CD4-positive, alpha-beta T cell (primary cell): ENCODE data around the gene DLG5. TPM values are rescaled to one million over a fixed set of nuclear protein-coding genes. Genes with fewer than 3 reads are reported as not detected.

Experiments
- ATAC-seq: fragments of 200-7000 bp; cut with Tn5 transposase; one replicate; pipeline ENCODE4 v1.10.0; 2022; ENCODE audit warnings: mild to moderate bottlenecking; ENCODE audit not compliant: poor library complexity
- CTCF ChIA-PET: fragments of 350-600 bp; sonication (Branson Sonifier 250); formaldehyde crosslinking; loops from one replicate; lab custom pipeline; 2021; ENCODE audit warnings: antibody characterized with exemption, inconsistent platforms; lab: Charles Lee
- POLR2A ChIA-PET: fragments of 350-600 bp; sonication (Branson Sonifier 250); formaldehyde crosslinking; loops from one replicate; lab custom pipeline; 2021; ENCODE audit warnings: antibody characterized with exemption, inconsistent platforms; lab: Charles Lee
- DNase-seq, 14 experiments: peaks; one replicate each; pipeline ENCODE4 v3.0.0-alpha.2; 2013 to 2020; ENCODE audit warnings: mixed read lengths in 2 of 14
- H3K27ac ChIP-seq, 2 donors: one replicate each; pipeline versions ENCODE4 v1.5.1 to v1.7.0; 2013; ENCODE audit warnings: low read length in 2 of 2, low read depth in 1 of 2, mild to moderate bottlenecking in 1 of 2
- H3K27me3 ChIP-seq, 2 experiments: 1 replicate in 1 of 2; 2 replicates in 1 of 2; pipeline versions ENCODE4 v1.6.1 to v1.7.0; 2013; ENCODE audit warnings: low read length in 2 of 2, control low read depth in 1 of 2, mild to moderate bottlenecking in 1 of 2, moderate library complexity in 1 of 2; ENCODE audit not compliant: insufficient read depth in 2 of 2, control insufficient read depth in 1 of 2
- H3K36me3 ChIP-seq: one replicate; pipeline ENCODE4 v1.6.1; 2013; ENCODE audit warnings: low read length, control low read depth; ENCODE audit not compliant: insufficient read depth
- H3K4me1 ChIP-seq: one replicate; pipeline ENCODE4 v1.6.1; 2013; ENCODE audit warnings: low read length, control low read depth; ENCODE audit not compliant: insufficient read depth
- H3K4me3 ChIP-seq: one replicate; pipeline ENCODE4 v1.5.1; 2013; ENCODE audit warnings: mild to moderate bottlenecking, low read length, moderate library complexity
- H3K9me3 ChIP-seq, 2 experiments: 1 replicate in 1 of 2; 2 replicates in 1 of 2; pipeline versions ENCODE4 v1.6.1 to v1.7.0; 2013; ENCODE audit warnings: low read length in 2 of 2, mild to moderate bottlenecking in 2 of 2, control low read depth in 1 of 2, moderate library complexity in 1 of 2; ENCODE audit not compliant: control insufficient read depth in 1 of 2, insufficient read depth in 1 of 2
- H3K27ac Mint-ChIP-seq: one replicate; pipeline ENCODE4 v1.8.0; 2020; ENCODE audit warnings: mixed read lengths
- H3K27me3 Mint-ChIP-seq: one replicate; pipeline ENCODE4 v1.8.0; 2021; ENCODE audit warnings: mixed read lengths
- H3K36me3 Mint-ChIP-seq: one replicate; pipeline ENCODE4 v1.8.0; 2021; ENCODE audit warnings: low read depth, mixed read lengths
- H3K4me1 Mint-ChIP-seq: one replicate; pipeline ENCODE4 v1.8.0; 2021; ENCODE audit warnings: low read depth, mixed read lengths
- H3K4me3 Mint-ChIP-seq: one replicate; pipeline ENCODE4 v1.8.0; 2020; ENCODE audit warnings: mild to moderate bottlenecking, mixed read lengths
- H3K9me3 Mint-ChIP-seq: one replicate; pipeline ENCODE4 v1.8.0; 2020; ENCODE audit warnings: mixed read lengths
- intact Hi-C, 2 experiments: fragments of 100-400 bp; cut with DNase I in 1 of 2; cut with micrococcal nuclease in 1 of 2; formaldehyde crosslinking; loops; one replicate each; pipeline versions ENCODE4 v1.15.1 to v1.9.0; 2023 to 2025; cut with DNase I, micrococcal nuclease
- total RNA-seq, 174 experiments: library from RNA in 2 of 174; stranded (reverse) in 2 of 174; gene quantifications; one replicate each; pipeline ENCODE4 v1.2.3 and lab custom pipeline; 2021 to 2026
- TF ChIP-seq, protein P1 (sequence below): fragments of 200-600 bp; IDR thresholded peaks from one replicate; pipeline ENCODE4 v1.8.0; 2022; ENCODE audit warnings: antibody characterized with exemption, mild to moderate bottlenecking

Gene DLG5
- total RNA-seq, 2 experiments from 2014 or later: 7.1 to 7.4 TPM

DNA sequence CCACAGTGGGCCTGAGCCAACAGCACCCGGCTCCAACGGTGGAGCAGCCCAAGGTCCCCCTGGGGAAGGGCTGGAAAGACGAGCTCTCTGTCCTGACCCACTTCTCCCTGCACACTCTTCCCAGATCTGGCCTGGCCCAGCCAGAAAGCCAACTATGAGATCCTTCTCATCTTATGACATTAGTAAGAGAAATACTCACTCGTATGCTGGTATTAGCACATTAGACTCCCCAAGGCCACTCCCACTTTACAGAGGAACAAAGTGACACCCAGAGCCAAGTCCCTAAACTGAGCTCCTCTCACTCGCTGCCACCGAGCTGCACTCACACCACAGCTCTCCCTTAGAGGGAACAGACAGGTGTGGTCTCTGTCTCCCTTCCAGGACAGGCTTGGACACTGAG, 24.8 kb downstream of the DLG5 start:
- DNase-seq: no peak
- no peak overlapping the region for H3K4me3 Mint-ChIP-seq
- no peaks in the 10 kb centered on the region for H3K4me1 Mint-ChIP-seq
- no peak overlapping the region for H3K4me3 ChIP-seq
- H3K9me3 Mint-ChIP-seq: no peaks in the 10 kb centered on the region
- no peak overlapping the region for H3K27ac Mint-ChIP-seq
- no peaks in the 10 kb centered on the region for H3K36me3 Mint-ChIP-seq
- H3K9me3 ChIP-seq: no peaks in the 10 kb centered on the region
- CTCF ChIA-PET: no interaction called here
- POLR2A ChIA-PET: no interaction called here
- no peak overlapping the region for H3K27ac ChIP-seq
- peaks cover 12% of the 10 kb centered on the region for H3K27me3 Mint-ChIP-seq
- H3K36me3 ChIP-seq: no peaks in the 10 kb centered on the region
- no peak for ATAC-seq
- intact Hi-C loops: no loop called here
- TF ChIP-seq, protein P1, sequence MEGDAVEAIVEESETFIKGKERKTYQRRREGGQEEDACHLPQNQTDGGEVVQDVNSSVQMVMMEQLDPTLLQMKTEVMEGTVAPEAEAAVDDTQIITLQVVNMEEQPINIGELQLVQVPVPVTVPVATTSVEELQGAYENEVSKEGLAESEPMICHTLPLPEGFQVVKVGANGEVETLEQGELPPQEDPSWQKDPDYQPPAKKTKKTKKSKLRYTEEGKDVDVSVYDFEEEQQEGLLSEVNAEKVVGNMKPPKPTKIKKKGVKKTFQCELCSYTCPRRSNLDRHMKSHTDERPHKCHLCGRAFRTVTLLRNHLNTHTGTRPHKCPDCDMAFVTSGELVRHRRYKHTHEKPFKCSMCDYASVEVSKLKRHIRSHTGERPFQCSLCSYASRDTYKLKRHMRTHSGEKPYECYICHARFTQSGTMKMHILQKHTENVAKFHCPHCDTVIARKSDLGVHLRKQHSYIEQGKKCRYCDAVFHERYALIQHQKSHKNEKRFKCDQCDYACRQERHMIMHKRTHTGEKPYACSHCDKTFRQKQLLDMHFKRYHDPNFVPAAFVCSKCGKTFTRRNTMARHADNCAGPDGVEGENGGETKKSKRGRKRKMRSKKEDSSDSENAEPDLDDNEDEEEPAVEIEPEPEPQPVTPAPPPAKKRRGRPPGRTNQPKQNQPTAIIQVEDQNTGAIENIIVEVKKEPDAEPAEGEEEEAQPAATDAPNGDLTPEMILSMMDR: no peak
- H3K27me3 ChIP-seq: no peaks in the 10 kb centered on the region
- no peaks in the 10 kb centered on the region for H3K4me1 ChIP-seq

DNA sequence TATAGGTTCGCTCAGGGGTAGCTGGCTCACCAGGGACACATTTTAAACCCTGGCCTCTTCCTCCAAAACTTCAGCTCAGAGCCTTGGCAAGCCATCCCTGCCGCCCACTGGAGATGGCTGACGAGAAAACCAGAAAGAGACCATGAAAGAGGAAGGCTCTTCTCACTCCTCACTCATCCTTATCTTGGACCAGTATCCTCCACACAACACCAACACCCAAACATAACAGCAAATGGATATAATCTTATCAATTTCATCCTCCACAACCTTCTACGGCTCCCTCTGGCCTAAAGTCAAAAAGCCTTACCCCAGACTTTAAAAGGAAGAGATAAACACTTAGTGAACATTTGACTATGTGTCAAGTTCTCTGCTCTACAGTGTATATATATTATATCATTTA, 26.9 kb downstream of the DLG5 start:
- no peak for ATAC-seq
- Histone ChIP-seq H3K4me3 (no peak overlapping the region), H3K4me1 (no peaks in the 10 kb centered on the region), H3K9me3 (no peaks in the 10 kb centered on the region), H3K36me3 (no peaks in the 10 kb centered on the region), H3K27me3 (no peaks in the 10 kb centered on the region), H3K27ac (no peak overlapping the region)
- ChIA-PET POLR2A (no interaction called here), CTCF (no interaction called here)
- intact Hi-C loops: no loop called here
- no peak for DNase-seq
- no peak overlapping the region for H3K27ac Mint-ChIP-seq
- H3K36me3 Mint-ChIP-seq: no peaks in the 10 kb centered on the region
- TF ChIP-seq, protein P1: no peak
- no peaks in the 10 kb centered on the region for H3K4me1 Mint-ChIP-seq
- H3K4me3 Mint-ChIP-seq: no peak overlapping the region
- no peaks in the 10 kb centered on the region for H3K9me3 Mint-ChIP-seq
- peaks cover 17% of the 10 kb centered on the region for H3K27me3 Mint-ChIP-seq

DNA sequence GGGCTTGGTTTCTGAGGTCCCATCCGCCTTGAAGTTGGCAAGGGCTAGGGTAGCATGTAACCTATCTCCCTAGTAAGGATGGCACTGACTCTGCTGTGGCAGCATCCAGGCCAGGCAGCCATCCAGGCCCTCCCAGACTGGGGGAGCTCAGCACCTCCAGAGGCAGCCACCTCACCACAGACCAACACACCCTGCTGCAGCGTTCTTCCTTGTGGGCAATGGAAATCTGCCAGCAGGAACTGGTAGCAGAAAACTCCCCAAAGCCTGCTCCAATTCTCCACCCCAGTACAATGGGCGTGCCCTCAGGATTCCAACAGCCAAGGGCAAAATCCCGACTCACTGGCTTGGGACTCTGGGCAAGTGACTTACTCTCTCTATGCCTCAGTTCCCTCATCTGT, 27.5 kb downstream of the DLG5 start:
- no peak overlapping the region for H3K4me3 Mint-ChIP-seq
- no peaks in the 10 kb centered on the region for H3K36me3 ChIP-seq
- ChIA-PET POLR2A (no interaction called here), CTCF (no interaction called here)
- intact Hi-C loops: no loop called here
- H3K9me3 ChIP-seq: no peaks in the 10 kb centered on the region
- H3K9me3 Mint-ChIP-seq: no peaks in the 10 kb centered on the region
- H3K27me3 ChIP-seq: no peaks in the 10 kb centered on the region
- no peaks in the 10 kb centered on the region for H3K4me1 ChIP-seq
- TF ChIP-seq, protein P1: no peak
- no peak overlapping the region for H3K27ac Mint-ChIP-seq
- peaks cover 17% of the 10 kb centered on the region for H3K27me3 Mint-ChIP-seq
- H3K36me3 Mint-ChIP-seq: no peaks in the 10 kb centered on the region
- no peaks in the 10 kb centered on the region for H3K4me1 Mint-ChIP-seq
- DNase-seq (no peak), ATAC-seq (no peak)
- no peak overlapping the region for H3K27ac ChIP-seq
- no peak overlapping the region for H3K4me3 ChIP-seq
